Upper lobe of left lung (tissue), 4 donors: ENCODE results near the gene EXOC2.

Experiments
- CTCF ChIP-seq, 6 experiments: fragments of 450-650 bp in 4 of 6; fragments of 200-600 bp in 2 of 6; sonication (generic) in 2 of 6; IDR thresholded peaks; one replicate each; pipeline ENCODE4 v1.5.1; 2016 to 2019; ENCODE audit warnings: antibody characterized with exemption in 6 of 6
- EP300 ChIP-seq, 4 donors: sonication (generic); formaldehyde crosslinking; IDR thresholded peaks; one replicate each; pipeline ENCODE4 v1.5.1; 2017; ENCODE audit warnings: antibody characterized with exemption in 4 of 4, control low read depth in 2 of 4
- POLR2A ChIP-seq, 4 donors: fragments of 450-650 bp; IDR thresholded peaks; one replicate each; pipeline ENCODE4 v1.5.1; 2016 to 2017; ENCODE audit warnings: antibody characterized with exemption in 4 of 4, mild to moderate bottlenecking in 2 of 4

- no peak for TF ChIP-seq EP300 (IDR thresholded peaks at IDR 0.05)
- no peak for TF ChIP-seq POLR2A (IDR thresholded peaks at IDR 0.05)
- no peak for TF ChIP-seq CTCF (IDR thresholded peaks at IDR 0.05)
Measured at GRCh38 chr6:493840-494239, 199.1 kb downstream of the EXOC2 start.
